Measurements from ENCODE around the gene PALM.

PALM gene

GRCh38 chr19:729965-730668 lies 21.4 kb downstream of the PALM start:
- H3K79me2 ChIP-seq (ENCODE audit: low read length), result no peaks in the 10 kb centered on the region
- no peaks in the 10 kb centered on the region for H3K36me3 ChIP-seq (replicated peaks; ENCODE audit: insufficient read depth, low read length)
- H3K9ac ChIP-seq (ENCODE audit: low read length), result no peak overlapping the region
- H3K9me2 ChIP-seq (replicated peaks; ENCODE audit: insufficient read depth, low read length), result no peaks in the 10 kb centered on the region
- H3F3A ChIP-seq (ENCODE audit: insufficient read depth, low read length), result no peaks in the 10 kb centered on the region
- no peak for DNase-seq
- H4K20me1 ChIP-seq (ENCODE audit: insufficient read depth, low read length), result no peaks in the 10 kb centered on the region
- no peak overlapping the region for H3K4me2 ChIP-seq (ENCODE audit: low read depth, low read length)
- TF ChIP-seq CTCF (IDR thresholded peaks at IDR 0.05; ENCODE audit: low read length) (no peak), EZH2phosphoT487 (IDR thresholded peaks at IDR 0.05; ENCODE audit: low read length) (no peak), EZH2 (optimal IDR thresholded peaks at IDR 0.05; ENCODE audit: low read depth, low read length) (no peak)
- no peaks in the 10 kb centered on the region for H3K9me3 ChIP-seq (replicated peaks; ENCODE audit: insufficient read depth, low read length)
- H2AFZ ChIP-seq (ENCODE audit: low read length), result no peak overlapping the region
- no peak overlapping the region for H3K27ac ChIP-seq (ENCODE audit: low read length)
- H3K4me1 ChIP-seq (ENCODE audit: low read length), result no peaks in the 10 kb centered on the region
- no peak overlapping the region for H3K4me3 ChIP-seq (ENCODE audit: low read length)
- peaks cover 79% of the 10 kb centered on the region for H3K27me3 ChIP-seq (replicated peaks; ENCODE audit: insufficient read depth, low read length)

- Histone ChIP-seq H3K4me1 (ENCODE audit: low read length) (no peaks in the 10 kb centered on the region), H3K9me2 (replicated peaks; ENCODE audit: insufficient read depth, low read length) (no peaks in the 10 kb centered on the region), H3K9ac (ENCODE audit: low read length) (no peak overlapping the region), H3K27ac (ENCODE audit: low read length) (no peak overlapping the region), H3K36me3 (replicated peaks; ENCODE audit: insufficient read depth, low read length) (no peaks in the 10 kb centered on the region), H3K9me3 (replicated peaks; ENCODE audit: insufficient read depth, low read length) (no peaks in the 10 kb centered on the region), H2AFZ (ENCODE audit: low read length) (no peak overlapping the region), H3K79me2 (ENCODE audit: low read length) (no peaks in the 10 kb centered on the region), H4K20me1 (ENCODE audit: insufficient read depth, low read length) (no peaks in the 10 kb centered on the region), H3F3A (ENCODE audit: insufficient read depth, low read length) (no peaks in the 10 kb centered on the region), H3K27me3 (replicated peaks; ENCODE audit: insufficient read depth, low read length) (peaks cover 73% of the 10 kb centered on the region), H3K4me2 (ENCODE audit: low read depth, low read length) (no peak overlapping the region), H3K4me3 (ENCODE audit: low read length) (no peak overlapping the region)
- DNase-seq, result no peak
- no peak for TF ChIP-seq CTCF (IDR thresholded peaks at IDR 0.05; ENCODE audit: low read length)
- TF ChIP-seq EZH2phosphoT487 (IDR thresholded peaks at IDR 0.05; ENCODE audit: low read length), result no peak
- TF ChIP-seq EZH2 (optimal IDR thresholded peaks at IDR 0.05; ENCODE audit: low read depth, low read length), result no peak
Measured at GRCh38 chr19:731000-731399, 22.3 kb downstream of the PALM start.

GRCh38 chr19:732148-733069 lies 23.7 kb downstream of the PALM start:
- H2AFZ ChIP-seq (ENCODE audit: low read length), result no peak overlapping the region
- TF ChIP-seq EZH2 (optimal IDR thresholded peaks at IDR 0.05; ENCODE audit: low read depth, low read length) (no peak), CTCF (IDR thresholded peaks at IDR 0.05; ENCODE audit: low read length) (no peak), EZH2phosphoT487 (IDR thresholded peaks at IDR 0.05; ENCODE audit: low read length) (no peak)
- no peaks in the 10 kb centered on the region for H3F3A ChIP-seq (ENCODE audit: insufficient read depth, low read length)
- H3K9me3 ChIP-seq (replicated peaks; ENCODE audit: insufficient read depth, low read length), result no peaks in the 10 kb centered on the region
- H3K27me3 ChIP-seq (replicated peaks; ENCODE audit: insufficient read depth, low read length), result peaks cover 76% of the 10 kb centered on the region
- H3K36me3 ChIP-seq (replicated peaks; ENCODE audit: insufficient read depth, low read length), result no peaks in the 10 kb centered on the region
- no peaks in the 10 kb centered on the region for H3K4me1 ChIP-seq (ENCODE audit: low read length)
- no peak overlapping the region for H3K27ac ChIP-seq (ENCODE audit: low read length)
- H3K9ac ChIP-seq (ENCODE audit: low read length), result no peak overlapping the region
- H3K9me2 ChIP-seq (replicated peaks; ENCODE audit: insufficient read depth, low read length), result no peaks in the 10 kb centered on the region
- no peak overlapping the region for H3K4me2 ChIP-seq (ENCODE audit: low read depth, low read length)
- no peaks in the 10 kb centered on the region for H3K79me2 ChIP-seq (ENCODE audit: low read length)
- no peak overlapping the region for H3K4me3 ChIP-seq (ENCODE audit: low read length)
- DNase-seq, result no peak
- no peaks in the 10 kb centered on the region for H4K20me1 ChIP-seq (ENCODE audit: insufficient read depth, low read length)
